ENCODE results near the gene MB21D2.
A peak's percentile ranks its signal among the peaks of the same experiment; 100 is the strongest.
"Not testable (repeated sequence)": the region's sequence is repeated elsewhere in the genome, so short reads cannot be mapped to it uniquely, and the experiment has no call there.

Gene MB21D2, protein sequence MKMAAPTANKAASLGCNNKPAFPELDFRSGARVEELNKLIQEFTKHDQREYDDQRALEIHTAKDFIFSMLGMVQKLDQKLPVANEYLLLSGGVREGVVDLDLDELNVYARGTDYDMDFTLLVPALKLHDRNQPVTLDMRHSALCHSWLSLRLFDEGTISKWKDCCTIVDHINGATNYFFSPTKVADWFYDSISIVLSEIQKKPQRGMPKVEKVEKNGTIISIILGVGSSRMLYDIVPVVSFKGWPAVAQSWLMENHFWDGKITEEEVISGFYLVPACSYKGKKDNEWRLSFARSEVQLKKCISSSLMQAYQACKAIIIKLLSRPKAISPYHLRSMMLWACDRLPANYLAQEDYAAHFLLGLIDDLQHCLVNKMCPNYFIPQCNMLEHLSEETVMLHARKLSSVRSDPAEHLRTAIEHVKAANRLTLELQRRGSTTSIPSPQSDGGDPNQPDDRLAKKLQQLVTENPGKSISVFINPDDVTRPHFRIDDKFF

DNA sequence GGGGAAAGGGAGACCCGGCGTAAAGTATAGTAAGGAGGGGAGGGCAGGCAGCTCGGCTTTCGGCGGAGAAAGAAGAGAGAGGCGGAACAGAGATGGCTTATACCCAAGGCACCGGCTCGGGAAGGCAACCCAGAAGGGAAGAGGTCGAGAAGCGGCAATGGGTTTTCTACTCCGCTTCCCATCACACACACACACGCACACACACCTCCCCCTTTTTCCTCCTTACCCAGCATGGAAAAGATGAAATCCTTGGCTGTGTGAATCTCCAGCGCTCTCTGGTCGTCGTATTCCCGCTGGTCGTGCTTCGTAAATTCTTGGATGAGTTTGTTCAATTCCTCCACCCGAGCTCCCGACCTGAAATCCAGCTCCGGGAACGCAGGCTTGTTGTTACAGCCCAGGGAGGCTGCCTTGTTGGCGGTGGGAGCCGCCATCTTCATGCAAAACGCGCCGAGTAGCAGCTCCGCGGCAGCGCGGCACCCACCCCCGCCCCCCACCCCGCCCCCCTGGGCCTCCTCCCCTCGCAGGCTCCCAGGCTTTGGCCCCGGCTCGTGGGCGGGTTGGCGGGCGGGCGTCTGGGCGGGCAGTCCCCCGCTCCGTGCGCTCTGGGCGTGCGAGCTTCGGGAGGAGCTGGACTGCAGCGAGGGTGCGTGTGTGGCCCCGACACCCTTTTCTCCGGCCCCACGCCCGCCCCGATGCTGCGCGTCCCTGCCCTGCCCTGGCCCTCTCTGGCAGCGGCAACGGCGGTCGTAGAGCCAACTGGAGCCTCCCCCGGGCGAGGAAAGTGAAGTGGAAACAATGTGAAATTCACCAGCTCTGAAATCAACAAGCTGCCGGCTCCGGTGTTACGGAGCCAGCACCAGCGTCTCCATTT lies at the start of gene MB21D2:
Gene MB21D2 (minus strand): TSS at position 453 of the 871 bp plus-strand sequence. CDS start 16 bp downstream, at position 437.
- peak; percentile 88 for DNase-seq

DNA sequence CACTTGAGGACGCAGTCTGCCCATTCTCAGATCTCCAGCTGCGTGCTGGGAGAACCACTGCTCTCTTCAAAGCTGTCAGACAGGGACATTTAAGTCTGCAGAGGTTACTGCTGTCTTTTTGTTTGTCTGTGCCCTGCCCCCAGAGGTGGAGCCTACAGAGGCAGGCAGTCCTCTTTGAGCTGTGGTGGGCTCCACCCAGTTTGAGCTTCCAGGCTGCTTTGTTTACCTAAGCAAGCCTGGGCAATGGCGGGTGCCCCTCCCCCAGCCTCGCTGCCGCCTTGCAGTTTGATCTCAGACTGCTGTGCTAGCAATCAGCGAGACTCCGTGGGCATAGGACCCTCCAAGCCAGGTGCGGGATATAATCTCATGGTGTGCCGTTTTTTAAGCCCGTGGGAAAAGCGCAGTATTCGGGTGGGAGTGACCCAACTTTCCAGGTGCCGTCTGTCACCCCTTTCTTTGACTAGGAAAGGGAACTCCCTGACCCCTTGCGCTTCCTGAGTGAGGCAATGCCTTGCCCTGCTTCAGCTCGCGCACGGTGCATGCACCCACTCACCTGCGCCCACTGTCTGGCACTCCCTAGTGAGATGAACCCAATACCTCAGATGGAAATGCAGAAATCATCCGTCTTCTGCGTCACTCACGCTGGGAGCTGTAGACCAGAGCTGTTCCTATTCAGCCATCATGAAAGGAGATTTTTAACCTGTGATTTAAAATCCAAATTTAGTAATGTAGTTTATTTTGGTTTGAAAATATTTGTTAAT lies 47.5 kb upstream of the MB21D2 start:
- not testable (repeated sequence) for DNase-seq

DNA sequence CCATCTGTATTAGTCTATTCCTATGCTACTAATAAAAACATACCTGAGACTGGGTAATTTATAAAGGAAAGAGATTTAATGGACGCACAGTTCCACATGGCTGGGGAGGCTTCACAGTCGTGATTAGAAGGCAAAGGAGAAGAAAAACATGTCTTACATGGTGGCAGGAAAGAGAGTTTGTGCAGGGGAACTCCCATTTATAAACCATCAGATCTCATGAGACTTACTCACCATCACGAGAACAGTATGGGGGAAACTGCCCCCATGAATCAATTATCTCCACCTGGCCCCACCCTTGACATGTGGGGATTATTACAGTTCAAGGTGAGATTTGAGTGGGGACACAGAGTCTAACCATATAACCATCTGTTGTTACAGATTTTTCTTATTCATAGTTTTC lies 42.1 kb upstream of the MB21D2 start:
- no peak for DNase-seq

DNA sequence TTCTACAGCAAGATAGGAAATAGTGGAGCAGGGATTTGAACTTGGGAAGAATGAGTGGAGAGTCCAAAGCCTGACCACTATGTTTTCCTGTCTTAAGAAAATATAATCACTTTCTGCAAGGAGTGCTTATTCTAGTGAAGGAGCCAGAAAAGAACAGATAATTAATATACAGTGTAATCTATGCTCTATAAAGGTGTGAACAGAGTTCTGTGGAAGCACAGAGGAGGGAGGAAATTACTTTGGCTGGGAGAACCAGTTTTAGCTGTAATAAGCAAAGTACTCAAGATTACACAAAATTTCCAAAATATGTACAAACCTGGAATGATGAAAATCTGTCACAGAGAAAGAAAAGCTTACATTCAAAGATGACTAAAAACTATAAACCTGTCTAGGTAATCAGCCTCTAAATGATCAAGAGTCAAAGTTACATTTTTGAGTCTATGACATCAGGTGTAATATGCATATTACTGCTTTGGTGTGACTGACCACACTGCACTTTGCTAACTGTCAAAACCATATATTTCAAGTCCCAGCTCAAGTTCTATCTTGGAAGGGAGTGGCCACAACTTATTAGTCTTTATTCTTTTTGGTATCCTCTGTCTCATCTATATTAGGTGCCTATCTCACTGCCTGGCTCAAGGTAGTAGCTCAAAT lies 40.7 kb upstream of the MB21D2 start:
- no peak for DNase-seq

DNA sequence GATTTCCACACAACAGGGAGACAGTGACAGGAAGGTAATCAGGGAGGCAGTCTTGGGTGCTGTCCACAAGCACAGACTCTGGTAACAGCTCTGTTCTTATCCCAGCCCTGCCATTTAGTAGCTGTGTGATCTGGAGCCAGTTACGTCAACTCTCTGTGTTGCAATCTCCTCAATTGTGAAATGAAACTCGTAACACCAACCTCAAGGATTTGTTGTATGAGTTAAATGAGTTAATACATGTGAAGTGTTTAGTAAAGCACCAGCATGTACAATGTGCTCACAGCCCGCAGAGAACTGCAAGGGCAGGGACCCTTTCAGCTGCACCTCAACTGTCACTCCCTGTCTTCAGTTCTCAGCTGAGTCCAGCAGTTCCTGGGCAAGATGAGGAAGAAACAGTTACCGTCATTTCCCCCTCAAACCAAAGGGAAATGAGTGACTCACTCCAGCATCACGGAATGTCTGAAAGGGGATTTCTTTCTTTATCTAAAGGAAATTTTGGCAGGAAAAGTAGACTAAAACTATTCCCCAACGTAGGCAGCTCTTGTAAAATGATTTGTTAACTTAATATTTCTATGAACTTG lies 39.9 kb upstream of the MB21D2 start:
- DNase-seq = no peak

DNA sequence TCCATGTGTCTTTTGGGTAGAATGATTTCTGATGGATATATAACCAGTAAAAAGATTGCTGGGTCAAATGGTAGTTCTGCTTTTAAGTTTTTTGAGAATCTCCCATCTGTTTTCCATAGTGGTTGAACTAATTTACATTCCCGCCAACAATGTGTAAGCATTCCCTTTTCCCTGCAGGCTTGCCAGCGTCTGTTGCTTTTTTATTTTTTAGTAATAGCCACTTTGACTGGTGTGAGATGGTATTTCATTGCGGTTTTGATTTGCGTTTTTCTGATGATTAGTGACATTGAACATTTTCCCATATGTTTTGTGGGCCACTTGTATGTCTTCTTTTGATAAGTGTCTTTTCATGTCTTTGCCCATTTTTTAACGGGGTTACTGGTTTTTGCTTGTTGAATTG lies 36.3 kb upstream of the MB21D2 start:
- no peak for DNase-seq

DNA sequence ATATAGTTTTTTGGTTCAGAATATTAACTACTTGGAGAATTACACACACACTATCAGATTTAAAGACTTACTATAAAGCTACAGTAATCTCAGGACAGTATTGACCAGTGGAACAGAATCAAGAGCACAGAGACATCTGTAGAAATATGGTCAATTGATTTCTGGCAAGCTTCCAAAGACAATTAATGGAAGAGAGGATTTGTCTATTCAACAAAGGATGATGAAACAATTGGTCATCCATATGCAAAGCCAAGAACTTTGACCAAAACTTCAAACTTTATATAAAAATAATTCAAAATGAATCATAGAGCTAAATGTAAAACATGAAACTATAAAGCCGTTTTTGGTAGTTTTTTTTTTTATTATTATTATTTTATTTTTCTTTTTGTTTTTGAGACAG lies 29.8 kb upstream of the MB21D2 start:
- no peak for DNase-seq

DNA sequence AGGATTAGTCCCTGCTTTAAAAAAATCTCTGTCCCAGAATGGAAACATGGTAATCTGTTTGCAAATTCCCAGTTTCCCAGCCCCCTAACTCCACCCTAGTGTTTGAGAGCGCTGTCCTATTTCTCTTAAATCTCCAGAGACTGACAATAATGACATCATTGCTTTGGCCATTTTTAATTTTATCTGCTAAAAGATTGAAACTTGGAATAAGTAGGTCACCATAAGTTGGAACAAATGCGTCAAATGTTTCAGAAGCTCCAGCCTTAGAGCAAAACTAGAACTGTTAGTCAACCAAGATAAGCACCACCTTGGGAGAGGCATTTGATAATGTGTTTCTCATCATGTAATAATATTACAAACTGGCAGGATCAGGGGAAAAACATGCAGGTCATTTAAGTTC lies 25.7 kb upstream of the MB21D2 start:
- no peak for DNase-seq

DNA sequence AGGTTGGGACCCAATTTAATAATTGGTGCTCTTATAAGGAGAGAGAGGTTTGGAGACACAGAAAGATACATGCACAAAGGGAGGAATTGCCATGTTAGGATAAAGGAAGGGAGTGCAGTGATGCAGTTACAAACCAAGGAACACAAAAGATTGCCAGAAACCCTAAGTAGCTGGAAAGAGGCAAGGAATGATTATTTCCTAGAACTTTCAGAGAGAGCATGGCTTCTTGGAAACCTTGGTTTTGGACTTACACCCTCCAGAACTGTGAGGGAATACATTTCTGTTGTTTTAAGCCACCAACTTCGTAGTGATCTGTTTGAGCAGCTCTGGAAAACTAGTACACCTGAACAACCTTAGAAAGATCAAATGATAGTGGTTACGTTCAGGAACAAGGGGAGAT lies 25.0 kb upstream of the MB21D2 start:
- no peak for DNase-seq

DNA sequence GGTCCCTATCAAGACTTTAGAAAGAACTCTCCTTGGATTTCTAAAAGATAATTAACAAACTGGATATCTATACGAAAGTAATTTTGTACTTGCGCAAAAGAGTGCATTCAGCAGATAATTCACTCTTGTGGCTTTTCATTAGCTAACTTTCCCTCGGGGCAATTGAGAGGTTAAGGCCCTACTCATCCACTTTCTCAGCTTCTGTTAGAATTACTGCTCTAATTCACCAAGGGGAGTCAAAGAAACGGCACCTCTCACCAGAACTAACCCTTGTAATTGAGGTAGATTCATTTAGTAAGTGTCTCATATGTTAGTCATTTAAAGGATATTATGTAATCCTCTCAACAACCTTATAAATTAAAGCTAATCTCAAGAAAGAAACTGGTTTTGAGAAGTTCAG lies 22.5 kb upstream of the MB21D2 start:
- no peak for DNase-seq

DNA sequence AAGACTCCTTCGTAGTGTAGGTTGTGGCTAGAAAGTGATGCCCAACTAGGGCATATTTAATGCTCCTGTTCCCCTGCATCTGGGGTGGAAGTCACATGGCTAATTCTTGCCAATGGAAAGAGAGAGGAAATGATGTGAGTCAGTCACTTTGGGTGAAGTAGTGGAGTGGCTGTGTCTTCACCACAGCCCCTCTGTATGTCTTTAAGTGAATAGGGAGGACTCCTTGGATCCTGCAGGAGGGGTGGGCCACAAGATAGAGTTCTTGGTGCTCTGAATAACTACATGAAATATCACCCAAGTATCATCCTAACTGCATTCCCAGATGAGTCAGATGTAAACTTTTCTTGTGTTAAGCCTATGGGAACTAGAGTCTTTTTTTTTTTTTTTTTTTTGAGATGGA lies 17.8 kb upstream of the MB21D2 start:
- DNase-seq = no peak

DNA sequence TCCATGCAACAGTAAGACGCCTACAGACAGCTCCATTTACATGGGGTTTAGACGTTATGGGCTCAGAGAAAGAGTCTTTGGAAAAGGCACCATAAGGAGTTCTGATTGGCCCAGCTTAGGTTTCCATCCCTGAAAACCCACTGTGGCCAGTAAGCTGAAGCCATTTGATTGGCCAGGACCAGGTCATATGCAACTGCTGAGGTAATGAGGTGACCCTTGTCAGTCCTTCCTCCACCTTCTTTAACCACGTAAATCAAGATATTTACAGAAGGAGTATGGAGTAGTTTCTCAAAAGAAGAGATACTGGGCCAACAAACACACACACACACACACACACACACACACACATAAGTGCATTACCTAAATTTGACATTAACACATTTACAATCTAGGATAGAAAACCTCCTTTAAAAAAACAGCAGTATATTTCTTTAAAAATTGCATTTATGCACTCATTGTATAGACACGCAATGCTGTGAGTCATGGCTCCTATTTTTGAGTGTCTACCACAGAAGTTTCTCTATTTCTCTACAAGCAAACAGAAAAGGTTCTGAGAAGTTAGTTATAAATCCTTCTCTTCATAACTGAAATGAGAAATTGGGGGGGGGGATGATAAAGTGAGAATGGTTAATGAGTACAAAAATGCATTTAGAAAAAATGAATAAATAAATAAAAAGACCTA lies 16.3 kb upstream of the MB21D2 start:
- no peak for DNase-seq

DNA sequence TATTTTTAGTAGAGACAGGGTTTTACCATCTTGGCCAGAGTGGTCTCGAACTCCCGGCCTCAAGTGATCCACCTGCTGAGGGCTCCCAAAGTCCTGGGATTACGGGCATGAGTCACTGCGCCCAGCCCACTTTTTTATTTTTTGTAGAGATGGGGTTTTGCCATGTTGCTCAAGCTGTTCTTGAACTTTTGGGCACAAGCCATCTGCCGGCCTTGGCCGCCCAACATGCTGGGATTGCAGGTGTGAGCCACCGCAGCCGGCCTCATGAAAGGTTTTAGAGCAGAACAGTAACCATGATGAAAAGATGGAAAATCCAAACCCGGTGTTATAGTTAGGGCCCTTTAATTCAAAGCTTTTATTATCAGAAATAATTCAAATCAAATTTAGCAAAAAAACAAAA lies 15.6 kb upstream of the MB21D2 start:
- DNase-seq = no peak

DNA sequence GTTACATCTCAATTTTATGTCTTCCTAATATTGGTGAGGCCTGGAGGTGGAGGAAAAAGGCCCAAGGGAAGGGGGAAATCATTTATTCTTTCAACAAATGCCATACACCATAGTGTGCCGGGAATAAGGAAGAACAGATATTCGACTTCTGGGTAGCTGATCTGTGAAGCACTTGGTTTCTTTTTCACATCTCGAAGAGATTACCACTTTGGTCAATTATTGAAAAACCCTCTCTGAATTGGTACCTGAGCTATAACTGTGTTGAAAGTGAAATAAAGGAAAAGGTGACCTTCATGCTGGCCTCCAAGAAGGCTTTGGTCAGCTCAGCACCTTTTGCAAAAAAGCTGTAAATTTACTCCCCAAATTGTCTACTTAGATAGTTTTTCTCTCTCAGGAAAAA lies 14.2 kb upstream of the MB21D2 start:
- no peak for DNase-seq

DNA sequence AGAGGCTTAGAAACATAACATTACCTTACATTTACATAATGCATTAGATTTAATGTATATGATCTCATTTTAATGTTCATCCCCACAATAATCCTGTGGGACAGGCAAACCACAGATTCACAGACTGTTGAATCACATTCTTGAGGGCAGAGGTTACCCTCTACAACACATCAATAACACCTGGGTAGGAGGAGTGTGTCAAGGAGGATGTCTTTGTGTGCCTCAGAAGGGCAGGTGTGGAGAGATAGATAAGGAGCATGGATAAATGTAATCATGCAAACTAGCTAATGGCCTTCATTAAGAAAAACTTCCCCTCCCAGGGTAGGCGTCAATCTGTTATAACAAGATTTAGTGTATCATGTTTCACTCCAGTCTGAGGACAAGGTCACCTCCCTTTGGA lies 12.9 kb upstream of the MB21D2 start:
- no peak for DNase-seq

DNA sequence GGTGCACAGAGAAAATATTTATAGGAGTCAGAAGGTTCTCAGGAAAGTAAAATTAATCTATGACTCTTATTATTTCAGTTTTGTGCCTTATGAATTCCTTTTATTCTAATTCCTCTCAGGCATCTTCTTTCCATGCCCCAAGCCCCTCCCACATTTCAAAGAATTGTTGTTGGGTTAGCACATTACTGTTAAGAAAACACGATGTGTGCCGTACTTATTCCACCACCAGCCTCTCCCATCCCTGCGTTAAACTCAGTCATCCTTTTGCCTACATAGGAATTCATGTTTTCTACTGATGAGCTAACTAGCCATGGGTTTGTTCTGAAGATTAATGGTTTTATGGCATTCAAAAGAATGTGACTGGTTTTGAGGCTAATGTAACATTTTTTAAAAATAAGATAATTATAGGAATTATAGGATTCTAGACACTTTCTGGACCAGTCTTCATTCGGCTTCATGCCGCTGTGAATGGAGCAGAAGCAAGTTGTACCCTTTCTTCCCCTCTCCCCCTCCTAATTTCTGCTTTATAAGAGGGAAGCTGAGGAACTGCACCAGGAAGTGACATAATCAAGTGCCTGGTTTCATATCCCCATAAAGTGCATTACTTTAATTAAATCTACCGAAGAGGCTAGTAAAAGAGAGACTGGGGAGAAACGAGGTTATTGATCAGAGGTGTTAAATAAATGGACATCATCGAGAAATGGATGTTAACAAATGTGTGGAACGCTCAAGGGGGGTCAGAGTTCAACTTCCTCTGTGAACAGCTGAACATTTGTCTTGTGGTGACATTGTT lies 12.3 kb upstream of the MB21D2 start:
- DNase-seq = no peak

DNA sequence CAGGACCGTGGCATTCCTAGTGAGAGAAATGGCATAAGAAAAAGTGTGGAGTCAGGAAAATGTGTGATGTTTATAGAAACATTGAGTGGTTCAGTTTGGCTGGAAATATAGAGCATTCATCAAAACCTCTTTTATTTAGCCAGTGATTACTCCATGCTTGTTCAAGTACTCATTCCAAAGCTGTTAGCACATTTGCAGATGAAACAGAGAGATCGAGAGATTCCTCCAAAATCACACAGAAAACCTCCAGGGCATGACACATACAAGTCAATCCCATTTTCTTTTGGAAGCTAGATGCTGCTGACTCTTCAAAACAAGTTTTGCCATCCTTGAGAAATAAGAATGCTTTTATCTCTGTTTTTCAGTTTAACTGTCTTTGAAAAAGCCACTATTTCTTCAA lies 11.5 kb upstream of the MB21D2 start:
- no peak for DNase-seq

DNA sequence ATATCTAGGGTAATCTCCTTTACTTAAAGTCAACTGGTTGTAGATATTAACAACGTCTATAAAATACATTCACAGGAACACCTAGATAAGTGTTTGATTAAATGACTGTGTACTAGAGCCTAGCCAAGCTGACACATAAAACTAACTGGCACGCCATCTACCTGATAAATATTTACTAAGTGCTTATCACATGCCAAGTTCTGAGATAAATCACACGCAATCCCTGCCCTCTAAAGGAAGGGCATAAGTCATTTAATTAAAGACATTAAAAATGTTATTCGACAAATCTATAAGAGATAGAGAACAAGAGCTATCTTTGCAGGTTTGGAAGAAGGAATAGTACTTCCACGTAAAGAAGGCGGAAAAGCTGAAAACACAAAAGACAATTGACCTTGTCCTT lies 11.1 kb upstream of the MB21D2 start:
- no peak for DNase-seq

DNA sequence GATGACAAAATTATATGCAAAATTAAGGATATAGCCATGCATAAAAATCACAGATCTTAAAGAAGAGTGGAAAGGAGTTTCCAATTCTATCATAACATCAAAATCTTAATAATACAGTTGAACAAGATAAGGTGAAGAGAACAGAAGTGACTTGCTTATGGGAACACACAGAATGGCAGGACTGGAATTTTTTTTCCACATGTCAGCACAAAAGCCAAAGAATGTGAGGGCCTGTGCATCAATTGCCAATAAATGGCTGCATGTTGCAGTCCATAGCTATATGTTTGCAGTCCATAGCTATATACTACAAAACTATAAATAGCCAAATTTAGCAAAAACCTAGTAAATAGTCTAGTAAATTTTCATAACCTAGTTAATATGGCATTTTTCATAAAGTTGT lies 10.4 kb upstream of the MB21D2 start:
- no peak for DNase-seq

DNA sequence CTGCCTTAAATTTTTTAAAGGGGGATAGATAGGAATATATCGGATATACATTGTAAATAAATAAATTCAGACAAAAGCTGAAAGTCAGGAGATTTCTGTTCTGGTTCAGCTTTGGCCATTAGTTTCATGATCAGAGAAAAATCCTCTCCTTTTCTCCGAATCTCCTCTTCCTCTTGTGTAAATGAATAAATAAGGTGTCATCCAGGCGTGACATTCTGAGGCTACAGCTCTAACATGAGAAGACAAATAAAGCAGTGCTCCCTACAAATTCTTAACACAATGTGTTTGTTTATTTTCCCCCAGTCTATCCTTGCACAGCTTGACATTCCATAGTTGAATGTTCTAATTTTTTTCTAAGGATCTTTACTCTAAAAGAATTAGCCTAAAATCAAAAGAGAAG lies 9.4 kb upstream of the MB21D2 start:
- DNase-seq = no peak

DNA sequence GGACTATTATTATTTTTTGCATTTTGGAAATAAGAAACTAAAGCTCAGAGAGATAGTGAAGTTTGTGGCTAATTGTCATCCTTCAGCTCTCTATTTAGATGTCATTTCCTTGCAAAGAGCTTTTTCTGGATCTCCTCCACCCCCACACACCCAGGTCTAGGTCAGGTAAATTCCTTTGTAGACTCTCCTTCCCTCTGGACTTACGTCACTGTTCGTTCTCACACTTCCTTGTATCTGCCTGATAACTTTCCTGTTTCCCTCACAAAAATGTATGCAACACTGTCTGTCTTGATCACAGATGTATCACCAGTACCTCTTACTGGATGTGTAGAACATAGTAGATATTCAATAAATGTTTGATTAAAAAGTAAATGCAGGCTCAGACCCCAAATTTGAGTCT lies 6.1 kb upstream of the MB21D2 start:
- DNase-seq = no peak

All from NCI-H1105 (cell line).